NCI-H748 (cell line): ENCODE data around the gene METTL26.

Experiments used
- DNase-seq: peaks from one replicate; lab custom pipeline; 2025; ENCODE audit not compliant: unreplicated experiment; lab: John Stamatoyannopoulos, UW

The METTL26 gene

DNA sequence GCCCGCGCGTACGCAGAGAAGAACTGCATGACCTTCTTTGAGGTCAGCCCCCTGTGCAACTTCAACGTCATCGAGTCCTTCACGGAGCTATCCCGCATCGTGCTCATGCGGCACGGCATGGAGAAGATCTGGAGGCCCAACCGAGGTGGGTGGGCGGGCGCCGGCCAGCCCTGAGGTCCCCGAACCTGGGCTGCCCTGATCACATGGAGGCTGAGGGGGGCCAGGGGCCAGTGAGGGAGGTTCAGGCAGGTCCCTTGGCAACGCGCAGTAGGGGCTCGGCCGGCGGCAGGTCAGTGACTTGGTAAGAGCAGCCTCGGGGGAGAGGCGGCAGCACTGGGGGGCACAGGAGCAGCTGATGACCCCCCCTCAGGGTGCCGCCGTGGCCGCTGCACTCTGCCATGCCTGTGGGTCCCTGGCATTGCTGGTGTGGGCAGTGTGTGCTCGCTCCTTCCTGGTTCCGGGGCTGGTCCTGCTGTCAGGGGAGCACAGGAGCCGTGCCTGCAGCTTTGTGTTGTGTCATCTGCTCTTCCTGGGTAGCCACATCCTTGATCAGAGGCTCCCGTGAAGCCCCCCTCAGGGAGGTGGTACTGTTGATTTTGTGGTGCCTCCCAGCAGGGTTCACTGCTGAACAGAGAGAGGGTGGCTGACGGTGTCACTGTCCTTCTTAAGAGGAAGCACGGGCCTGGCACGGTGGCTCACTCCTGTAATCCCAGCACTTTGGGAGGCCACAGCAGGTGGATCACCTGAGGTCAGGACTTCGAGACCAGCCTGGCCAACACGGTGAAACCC, 9.9 kb downstream of the METTL26 start:
- DNase-seq: no peak

DNA sequence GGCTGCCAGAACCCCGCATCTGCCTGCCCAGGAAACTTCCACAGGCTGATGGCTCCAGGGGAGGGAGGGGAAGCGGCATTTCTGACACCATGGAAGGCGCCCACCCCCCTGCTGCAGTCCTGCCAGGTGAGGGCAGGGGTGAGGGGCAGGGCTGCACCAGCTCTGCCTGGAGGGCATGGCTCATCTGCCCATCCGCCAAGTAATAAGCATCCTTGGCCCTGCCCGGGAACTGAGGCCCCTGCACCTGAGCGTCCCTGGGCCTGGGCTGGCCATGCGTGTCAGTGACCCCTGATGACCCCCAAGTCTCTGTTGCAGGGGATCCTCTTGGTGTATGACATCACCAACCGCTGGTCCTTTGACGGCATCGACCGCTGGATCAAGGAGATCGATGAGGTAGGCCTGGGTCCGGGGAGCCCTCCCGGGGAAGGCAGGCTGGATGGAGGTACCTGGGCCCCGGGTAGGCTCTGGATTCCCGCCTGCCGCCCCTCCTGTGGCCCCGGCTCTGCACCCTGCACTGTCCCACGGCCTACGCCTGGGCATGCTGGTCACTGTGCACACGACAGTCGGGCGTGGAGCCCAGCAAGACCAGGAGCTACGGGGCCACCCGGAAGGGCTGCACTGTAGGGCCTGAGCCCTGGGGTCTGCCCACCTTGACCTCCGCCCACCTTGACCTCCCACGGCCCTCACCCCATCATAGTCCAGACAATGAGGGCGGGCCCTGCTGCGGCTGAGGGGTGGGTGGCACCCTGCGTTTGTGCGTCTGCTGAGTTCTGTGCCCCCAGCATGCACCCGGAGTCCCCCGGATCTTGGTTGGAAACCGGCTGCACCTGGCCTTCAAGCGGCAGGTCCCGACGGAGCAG, 10.8 kb downstream of the METTL26 start:
- no peak for DNase-seq

DNA sequence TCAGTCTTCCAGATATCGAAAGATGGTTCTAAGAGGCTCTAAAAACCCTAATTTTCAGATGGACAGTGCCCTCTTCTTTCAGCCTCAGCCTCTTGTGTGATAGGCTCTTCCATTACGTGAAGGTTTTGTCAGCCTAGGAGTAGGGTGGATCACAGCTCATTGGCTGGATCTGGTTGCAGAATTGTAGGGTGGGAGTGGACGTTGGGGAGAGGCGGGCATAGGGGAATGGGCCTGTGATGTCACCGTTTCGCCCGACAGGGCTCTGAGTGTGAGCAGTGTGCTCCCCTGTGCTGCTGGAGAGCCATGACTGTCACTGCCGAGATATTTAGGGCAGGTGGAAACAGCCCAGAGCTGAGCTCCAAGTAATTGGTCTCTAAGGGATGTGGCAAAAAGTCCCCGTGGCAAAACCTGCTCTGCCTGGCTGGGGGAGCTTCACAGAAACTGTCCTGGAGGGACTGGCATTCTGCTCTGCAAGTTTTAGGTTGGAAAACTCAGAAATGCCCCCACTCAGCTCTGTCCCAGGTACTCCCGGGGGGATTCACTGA, 11.5 kb downstream of the METTL26 start:
- no peak for DNase-seq

DNA sequence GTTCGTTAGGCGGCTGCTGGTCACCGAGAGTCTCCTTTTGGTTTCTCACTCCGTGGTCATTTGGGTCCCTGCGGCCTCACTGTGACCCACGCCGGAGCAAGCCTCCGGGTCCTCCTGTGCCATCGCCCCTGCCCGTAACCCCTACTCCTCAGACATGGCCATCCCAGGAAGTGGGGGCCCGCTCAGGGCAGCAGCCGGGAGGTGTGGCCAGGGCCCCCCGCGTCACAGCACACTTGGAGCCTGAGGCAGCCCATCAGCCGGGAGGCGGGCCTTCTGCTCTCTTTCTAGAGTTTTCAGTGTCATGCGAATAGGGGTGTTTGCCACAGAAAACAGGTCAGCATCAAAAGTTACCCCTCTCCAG, 13.2 kb downstream of the METTL26 start:
- no peak for DNase-seq

DNA sequence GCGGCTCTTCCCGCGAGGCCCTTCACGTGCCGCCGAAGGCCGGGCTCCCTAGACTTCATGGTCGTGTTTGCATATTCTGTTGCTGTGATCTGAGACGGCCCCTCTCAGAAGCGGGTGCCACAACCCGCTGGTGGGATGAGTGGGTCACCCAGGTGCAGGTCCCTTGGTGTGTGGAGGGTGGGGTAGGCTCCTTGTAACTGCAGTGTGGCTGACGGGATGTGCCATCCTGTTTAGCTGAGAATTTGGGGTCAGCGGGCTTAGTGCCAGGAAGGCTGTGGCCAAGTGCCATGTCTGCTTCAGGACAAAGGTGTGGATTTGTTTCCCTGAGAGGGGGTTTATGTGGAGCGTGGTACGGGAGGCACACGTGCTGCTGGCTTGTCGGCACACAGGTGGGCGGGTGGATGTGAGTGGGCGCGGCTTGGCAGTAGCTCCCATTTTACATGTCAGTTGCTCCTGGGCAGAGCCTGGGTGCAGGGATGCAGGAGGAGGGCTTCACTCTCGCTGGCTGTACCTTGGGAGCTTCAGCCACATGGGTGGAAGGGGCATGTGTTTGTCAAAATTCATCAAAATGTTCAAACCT, 14.5 kb downstream of the METTL26 start:
- DNase-seq: no peak

DNA sequence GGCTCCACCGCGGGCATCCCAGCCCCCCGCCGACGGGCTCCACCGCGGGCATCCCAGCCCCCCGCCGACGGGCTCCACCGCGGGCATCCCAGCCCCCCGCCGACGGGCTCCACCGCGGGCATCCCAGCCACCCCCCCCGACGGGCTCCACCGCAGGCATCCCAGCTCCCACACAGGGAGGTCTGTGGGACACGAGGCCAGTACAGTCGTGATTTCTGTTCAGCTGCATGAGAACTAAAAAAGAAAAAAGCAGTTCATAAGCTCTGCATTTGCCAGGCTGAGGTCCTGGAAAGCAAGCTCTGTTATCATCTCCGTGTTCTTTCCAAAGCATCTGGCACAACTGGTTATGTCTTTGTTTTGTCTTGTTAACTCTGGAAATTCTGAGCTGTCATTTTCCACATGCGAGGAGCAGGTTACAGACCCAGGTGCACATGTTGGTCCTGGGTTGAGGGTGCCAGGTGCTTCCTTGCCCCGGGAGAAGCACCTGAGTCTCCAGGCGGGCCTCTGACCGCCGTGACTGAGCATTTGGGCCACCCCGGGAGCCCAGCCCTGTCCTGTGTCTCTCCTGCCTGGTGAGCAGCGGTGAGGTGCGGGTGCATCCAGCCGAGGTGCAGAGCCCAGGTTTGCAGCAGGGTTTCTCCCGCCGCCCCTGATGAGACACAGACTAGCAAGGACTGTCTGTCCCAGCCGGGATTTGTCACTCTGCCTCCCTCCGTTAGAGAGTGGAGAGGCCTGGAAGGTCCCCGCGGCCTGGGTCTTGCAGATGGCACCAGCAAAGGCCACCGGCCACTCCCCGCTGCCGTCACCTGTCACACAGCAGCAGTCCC, 15.2 kb downstream of the METTL26 start:
- DNase-seq: no peak

DNA sequence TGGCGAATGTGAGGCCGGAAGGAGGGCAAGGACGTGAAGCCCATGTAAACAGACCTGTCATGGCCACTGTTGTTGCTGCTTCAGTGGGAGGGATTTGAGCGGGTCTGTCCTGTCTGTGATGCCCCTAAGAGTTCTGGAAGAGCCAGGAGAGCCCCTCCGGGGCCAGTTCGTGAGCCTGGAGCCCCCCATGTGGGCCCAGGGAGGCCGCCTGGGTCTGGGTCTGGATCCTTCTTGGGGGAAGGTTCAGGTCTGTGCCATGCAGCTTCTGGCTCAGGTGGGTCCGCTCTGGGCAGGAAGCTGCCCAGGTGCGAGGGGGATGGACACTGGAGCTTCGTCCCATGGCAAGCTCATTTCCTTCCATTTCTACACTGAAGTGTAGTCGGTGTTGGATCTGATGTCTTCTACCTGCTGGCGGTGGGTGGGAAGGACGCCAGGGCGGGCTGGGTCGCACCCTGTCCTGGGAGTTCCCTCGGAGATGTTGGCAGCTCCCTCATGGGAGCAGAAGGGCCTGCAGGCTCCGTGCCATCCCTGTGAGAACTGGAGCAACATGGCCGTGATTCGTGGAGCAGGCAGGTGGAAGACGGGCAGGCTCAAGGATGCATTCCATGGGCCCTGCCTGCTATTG, 16.5 kb downstream of the METTL26 start:
- DNase-seq: no peak

DNA sequence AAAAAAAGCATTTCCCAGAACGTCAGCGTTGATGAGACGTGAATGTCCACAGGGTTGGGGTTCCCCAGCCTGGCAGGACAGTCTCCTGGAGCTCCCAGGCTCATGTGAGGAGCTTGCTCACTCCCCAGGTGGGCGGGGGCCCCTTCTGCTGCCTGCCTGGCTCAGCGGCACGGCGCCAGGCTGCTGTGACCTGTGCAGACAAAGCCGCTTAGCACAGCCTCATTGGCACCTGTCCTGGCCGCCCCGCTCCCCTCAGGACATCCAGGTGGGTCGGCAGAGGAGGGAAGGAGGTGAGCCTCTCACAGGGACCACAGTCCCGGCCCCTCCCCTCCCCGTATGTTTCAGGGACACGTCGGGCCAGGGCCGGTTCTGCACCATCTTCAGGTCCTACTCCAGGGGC, 18.2 kb downstream of the METTL26 start:
- no peak for DNase-seq

DNA sequence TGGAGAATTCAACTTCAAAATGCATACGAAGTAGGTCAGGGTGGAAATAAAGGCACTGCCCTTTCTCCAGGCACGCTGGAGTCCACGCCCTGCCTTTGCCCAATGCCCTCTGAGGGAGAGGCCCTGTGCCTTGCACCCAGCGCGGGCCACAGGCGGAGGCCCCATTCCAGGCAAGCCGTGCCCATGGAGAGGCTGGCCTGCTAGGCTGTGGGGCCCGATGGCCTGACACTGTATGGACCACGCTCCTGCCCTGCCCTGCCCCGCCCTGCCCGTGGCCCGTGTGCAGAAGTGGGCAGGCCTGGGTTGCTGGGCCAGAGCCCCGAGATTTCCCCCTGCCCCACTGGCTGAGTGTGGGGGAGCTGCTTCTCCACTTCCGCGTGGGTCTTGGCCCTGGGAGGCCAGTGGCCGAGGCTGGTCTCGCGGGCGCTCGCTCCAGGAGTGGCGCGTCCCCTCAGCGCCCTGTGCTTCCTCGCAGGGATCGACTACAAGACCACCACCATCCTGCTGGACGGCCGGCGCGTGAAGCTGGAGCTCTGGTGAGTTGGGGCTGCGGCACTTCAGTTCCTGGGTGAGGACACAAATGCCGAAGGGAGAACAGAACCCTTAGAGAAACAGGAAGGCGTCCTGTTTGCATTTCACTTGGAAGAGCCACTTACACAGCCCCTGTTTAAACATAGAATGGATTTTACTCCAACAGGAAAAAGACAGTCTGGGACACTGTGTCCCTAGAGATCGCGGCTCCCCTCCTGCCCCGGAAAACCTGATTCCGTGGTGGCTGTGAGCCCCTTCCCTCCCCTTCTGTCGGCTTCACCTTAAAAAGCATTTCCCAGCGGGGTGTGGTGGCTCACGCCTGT, 19.1 kb downstream of the METTL26 start:
- no peak for DNase-seq

DNA sequence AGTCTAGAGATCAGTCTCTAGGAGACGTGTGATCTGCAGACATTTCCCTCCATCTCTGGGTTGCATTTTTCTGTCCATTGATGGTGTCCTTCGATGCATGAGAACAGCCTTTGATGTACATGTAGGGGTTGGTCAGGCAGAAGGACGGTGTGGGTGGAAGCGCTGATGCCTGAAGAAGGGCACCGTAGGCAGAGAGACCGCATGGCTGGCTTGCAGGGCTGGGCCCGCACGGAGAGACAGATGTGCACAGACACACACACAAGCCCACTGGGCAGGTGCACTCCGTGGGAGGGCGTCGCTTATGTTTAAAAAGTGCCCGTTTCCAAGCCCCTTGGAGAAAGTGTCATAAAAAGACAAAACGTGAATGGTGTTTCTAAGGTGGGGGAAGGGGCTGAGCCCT, 21.0 kb downstream of the METTL26 start:
- DNase-seq: no peak

DNA sequence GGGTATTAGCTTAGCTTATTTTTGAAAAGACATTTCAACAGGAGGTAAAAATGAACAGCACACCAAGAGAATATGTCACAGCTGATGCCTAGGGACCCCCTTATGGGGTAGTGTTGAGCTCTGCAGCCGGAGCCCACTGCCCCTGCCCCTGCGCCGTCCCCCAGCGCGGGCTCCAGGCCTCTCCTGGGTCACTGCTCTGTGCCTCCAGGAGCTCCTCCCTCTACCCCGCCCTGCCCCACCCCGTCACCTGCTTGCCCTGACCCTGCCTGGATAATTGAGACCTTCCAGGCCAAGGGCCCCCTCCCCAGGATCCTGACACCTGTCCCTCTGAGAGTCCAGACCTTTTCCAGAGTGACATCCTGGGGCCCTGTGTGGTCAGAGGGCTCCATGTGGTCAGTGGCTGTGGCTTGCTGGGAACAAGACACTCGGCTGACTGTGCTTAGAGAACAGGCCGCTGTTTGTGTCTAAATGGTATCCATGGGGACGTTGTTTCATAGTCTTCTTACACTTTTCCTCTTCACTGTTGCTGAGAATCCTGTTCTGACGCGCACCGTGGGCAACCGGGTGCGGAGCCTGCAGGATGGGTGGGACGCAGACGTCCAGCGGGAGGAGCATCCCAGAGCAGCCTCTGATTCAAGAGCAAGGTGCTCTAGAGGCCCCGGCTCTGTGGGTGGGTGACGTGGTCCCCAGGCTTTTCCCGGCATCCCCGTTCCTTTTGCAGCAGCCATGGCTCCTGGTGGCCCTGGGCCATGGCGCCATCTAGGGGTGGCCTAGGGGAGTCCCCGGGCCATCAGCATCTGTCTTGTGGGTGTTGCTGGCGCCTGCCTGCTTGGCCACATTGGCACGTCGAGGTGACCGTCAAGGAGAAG, 25.4 kb downstream of the METTL26 start:
- peak; percentile 30 for DNase-seq

DNA sequence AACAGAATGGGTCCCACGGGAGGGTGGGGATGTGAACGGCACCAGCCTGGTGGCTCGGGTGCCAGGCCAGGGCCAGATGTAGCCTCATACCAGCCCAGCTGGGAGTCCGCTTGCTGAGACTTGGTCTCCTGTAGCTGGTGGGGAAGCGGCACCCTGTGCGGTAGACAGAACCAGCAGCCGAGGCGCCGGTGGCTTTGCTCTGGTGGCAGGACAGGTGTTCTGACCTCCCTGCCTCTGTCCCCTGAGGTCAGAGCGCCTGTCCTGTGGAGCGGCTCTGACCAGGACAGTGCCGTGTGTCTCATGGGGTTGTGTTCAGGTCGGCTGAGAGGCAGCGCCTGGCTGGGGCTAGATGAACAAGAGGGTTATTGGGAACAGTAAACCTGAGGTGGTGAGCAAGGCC, 26.1 kb downstream of the METTL26 start:
- no peak for DNase-seq

DNA sequence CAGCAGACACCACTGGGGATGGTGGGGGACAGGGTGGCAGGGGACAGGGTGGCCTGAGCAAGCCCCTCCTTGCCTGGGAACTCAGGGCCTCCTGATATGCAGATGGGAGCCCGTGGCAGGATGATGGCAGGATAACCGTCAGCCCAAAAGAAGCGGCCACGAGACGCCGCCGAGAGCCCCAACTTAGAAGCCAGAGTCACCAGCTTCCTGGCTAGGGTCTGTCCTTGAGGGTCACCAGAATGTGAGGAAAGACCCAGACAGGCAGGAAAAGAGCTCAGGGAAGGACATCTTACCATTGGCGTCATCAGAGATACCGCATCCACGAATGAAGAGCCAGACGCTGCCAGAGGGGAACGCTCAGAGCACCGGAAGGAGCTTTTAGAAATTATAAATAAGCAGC, 26.8 kb downstream of the METTL26 start:
- no peak for DNase-seq

DNA sequence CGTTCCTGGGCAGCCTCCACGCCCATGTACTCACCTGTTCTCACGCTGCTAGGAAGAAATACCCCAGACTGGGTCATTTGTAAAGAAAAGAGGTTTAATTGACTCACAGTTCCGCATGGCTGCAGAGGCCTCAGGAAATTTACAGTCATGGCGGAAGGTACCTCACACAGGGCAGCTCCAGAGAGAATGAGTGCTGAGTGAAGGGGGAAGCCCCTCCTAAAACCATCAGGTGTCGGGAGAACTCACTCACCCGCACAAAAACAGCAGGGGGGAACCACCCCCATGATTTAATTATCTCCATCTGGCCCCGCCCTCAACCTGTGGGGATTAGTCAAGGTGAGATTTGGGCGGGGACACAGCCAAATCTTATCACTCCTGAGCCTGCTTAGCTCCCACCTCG, 28.1 kb downstream of the METTL26 start:
- peak; percentile 40 for DNase-seq

DNA sequence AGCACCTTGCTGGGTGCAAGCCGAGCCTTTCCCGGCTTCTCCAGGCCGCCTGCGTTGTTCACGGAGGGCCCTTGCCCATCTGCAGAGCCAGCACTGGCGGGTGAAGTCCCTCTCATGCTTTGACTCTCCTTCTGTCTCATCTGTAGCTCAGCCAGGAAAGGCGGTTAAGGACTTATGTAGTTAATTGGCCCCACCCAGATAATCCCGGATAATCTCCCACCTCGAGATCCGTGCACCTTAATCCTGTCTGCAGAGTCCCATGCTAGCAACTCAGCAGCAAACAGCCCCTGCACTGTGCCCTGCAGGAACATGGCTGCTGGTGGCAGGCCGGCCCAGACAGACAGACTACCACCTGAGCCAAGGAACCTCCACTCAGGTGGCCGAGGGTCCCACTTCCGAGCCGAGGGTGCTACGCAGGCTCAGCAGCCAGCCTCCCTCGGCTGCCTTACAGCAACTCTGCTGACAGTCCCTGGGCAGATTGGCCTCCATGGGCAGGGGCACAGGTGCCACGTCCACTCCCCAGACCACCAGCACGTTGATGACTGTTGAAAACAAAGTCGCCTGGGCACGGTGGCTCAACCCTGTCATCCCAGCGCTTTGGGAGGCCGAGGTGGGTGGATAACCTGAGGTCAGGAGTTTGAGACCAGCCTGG, 29.3 kb downstream of the METTL26 start:
- no peak for DNase-seq

DNA sequence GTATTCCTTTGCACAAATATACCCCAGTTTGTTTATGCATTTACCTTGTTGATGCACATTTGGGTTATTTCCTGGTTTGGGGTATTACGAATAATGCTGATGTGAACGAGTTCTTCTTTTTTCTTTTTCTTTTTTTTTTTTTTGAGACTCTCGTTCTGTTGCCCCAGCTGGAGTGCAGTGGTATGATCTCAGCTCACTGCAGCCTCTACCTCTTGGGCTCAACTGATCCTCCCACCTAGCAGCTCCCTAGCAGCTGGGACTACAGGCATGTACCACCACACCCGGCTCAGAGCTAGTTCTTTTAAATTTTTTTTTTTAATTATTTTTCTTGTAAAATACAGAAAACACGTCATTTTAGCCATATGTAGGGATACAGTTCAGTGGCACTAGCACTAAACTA, 32.2 kb downstream of the METTL26 start:
- no peak for DNase-seq

DNA sequence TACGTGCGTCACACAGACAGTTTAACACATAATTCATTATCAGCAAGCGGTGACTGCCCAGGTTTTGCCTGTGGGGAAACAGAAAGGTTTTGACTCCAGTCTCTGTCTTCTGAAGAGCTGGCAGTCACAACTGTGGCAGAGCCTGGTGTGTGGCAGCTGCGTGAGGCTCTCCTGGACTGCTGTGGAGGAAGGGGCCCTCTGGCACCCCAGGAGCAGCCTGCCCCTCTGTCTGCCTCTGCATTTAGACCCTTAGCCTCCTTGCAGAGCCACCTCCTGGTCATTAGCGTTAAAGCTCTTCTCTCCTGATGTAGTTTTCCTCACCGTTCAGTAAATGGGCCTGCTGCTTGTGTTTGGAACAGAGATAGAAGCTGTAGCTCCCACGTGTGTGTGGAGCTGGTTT, 35.3 kb downstream of the METTL26 start:
- DNase-seq: no peak
